Psoas muscle (tissue), 8 donors: Measurements from ENCODE around the gene MPP3. TPM values are rescaled to one million over a fixed set of nuclear protein-coding genes. Genes with fewer than 3 reads are reported as not detected.

Source experiments
- ATAC-seq, 4 donors: fragments of 200-7000 bp; cut with Tn5 transposase; one replicate each; pipeline ENCODE4 v1.9.1; 2020; ENCODE audit warnings: moderate library complexity in 3 of 4, mild to moderate bottlenecking in 2 of 4
- DNase-seq, 2 donors: peaks; one replicate each; pipeline ENCODE4 v3.0.0-alpha.2; 2020
- H3K27ac ChIP-seq: fragments of 200-600 bp; one replicate; pipeline ENCODE4 v1.8.0; 2022
- H3K27me3 ChIP-seq, 3 donors: fragments of 200-600 bp in 1 of 3; one replicate each; pipeline versions ENCODE4 v1.6.1 to v1.8.0; 2013 to 2022; ENCODE audit warnings: low read length in 2 of 3, mild to moderate bottlenecking in 2 of 3, moderate library complexity in 1 of 3; ENCODE audit not compliant: insufficient read depth in 3 of 3
- H3K36me3 ChIP-seq, 2 donors: fragments of 200-600 bp in 1 of 2; one replicate each; pipeline versions ENCODE4 v1.6.1 to v1.8.0; 2013 to 2022; ENCODE audit warnings: low read depth in 1 of 2, mild to moderate bottlenecking in 1 of 2, moderate library complexity in 1 of 2; ENCODE audit not compliant: insufficient read depth in 1 of 2
- H3K4me1 ChIP-seq: fragments of 200-600 bp; one replicate; pipeline ENCODE4 v1.8.0; 2022
- H3K4me3 ChIP-seq: fragments of 200-600 bp; one replicate; pipeline ENCODE4 v1.8.0; 2022; ENCODE audit warnings: mild to moderate bottlenecking
- H3K9me3 ChIP-seq: fragments of 200-600 bp; one replicate; pipeline ENCODE4 v1.8.0; 2022
- CTCF ChIP-seq: fragments of 200-600 bp; IDR thresholded peaks from one replicate; pipeline ENCODE4 v1.8.0; 2022; ENCODE audit warnings: antibody characterized with exemption
- WGBS, 3 donors: extraction: QIAGEN DNeasy Blood & Tissue Kit; methylation state at CpG; one replicate each; pipeline versions ENCODE4 v1.1.6 to v1.1.7; 2013; 5-methylcytosine and 5-hydroxymethylcytosine counted together
- intact Hi-C, 2 donors: fragments of 100-400 bp; cut with DNase I; formaldehyde crosslinking; loops; one replicate each; pipeline versions ENCODE4 v1.11.0 to v1.14.2; 2022
- polyA plus RNA-seq, 3 donors: library from polyadenylated mRNA; stranded (reverse); fragments of 200-250 nt; gene quantifications; one replicate each; pipeline ENCODE4 v1.2.3, GENCODE V29; 2013
- total RNA-seq, 4 donors: library from RNA; stranded (reverse); fragmentation: NEBNext Ultra II Directional in 2 of 4; extraction: Animal tissue kit (Norgen Biotek cat#: 25700) in 2 of 4; gene quantifications; one replicate each; pipeline versions ENCODE4 v1.2.1 to v1.2.4, GENCODE V29; 2021 to 2023
- donor health status: healthy with polysubstance abuse.
- donor health status: DM: no; HTN: no; CAD: no; lungs with moderate emphysema.
- donor health status: Bipolar disorder and iron deficiency.
- donor health status: healthy.
- donor health status: DM: yes; HTN: yes; CAD: no.
- donor health status: DM: no; HTN: no; CAD: no.
- donor health status: DM: no; HTN: no; CAD: no.
- donor health status: DM: yes; HTN: yes; CAD: no.

The MPP3 gene
- total and polyA plus RNA-seq, 7 donors = 1.0 to 2.0 (median 1.5) TPM

DNA sequence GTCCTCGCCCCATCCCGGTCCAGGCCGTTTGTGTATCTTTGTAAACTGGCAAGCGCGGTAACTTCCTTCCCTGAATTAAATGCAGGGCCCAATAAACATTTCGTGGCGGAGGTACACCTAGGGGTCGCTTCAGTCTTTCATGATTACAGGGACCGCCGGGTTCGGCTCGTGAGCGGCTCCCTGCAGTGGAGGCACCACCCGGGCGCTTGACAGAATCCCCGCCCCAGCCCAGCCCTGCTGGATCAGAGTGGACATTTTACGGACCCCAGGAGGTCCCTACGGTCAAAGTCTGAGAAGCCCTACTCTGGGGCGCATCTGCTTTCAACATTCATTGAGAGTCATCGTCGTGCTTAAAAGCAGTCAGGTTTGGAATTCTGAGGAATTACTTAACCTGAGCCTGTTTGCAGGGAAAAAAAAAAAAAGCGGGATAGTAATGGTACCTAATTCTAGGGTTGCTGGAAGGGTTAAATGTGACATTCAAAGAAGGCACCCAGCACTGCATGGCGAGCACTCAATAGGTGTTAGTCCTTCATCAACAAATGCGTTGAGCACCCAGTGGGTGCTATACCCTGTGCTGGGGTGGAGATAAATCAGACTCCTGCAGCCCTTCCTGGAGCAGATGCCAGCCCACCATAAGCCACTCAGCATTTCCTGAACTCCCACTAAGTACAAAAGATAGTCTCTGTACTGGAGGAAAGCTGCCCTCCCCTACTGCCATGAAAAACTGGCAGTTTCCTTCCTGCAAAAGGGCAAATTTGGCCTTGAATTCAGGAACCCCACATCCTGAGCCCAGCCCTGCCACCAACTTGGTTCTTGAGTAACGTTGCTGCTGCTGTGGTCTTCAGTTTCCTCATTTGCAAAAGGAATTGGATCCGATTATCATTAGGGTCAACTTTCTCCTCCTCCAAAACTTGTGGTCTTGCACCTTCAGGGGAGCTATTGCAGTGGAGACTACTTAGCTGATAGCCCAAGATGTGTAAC lies 53.5 kb downstream of the MPP3 start:
- no peak for DNase-seq

GRCh38 chr17:43778337-43779144 lies 54.4 kb downstream of the MPP3 start, which contains the start of gene DUSP3:
Gene DUSP3, minus strand, starts transcription at chr17:43778977. Its CDS starts 53 bp downstream, at chr17:43778924.
- WGBS, 3 donors = 0 to 1% (median 1%) methylated on average over 68 to 100 of the region's 100 CpGs
- Histone ChIP-seq H3K4me1 (peaks cover 44% of the 10 kb centered on the region), H3K27ac (peak within 1 kb of the TSS; percentile 100), H3K9me3 (no peaks in the 10 kb centered on the region), H3K27me3 (no peaks in the 10 kb centered on the region), H3K4me3 (peak within 1 kb of the TSS; percentile 98), H3K36me3 (peaks cover 0 to 12% of the 10 kb centered on the region in 2 donors)
- no peak for TF ChIP-seq CTCF
- peak; percentile 85 to 88 (median 86) for ATAC-seq
- DNase-seq = peak; percentile 96 to 98
- intact Hi-C loops = no loop called here

More for the DNA sequence above, 53.5 kb downstream of the MPP3 start:
- intact Hi-C loops = loop anchor here (5.0 kb wide), 2 partner anchors 53 to 68 kb away; partner anchors contain the start of genes CD300LG (in 1 of the 2) and MPP3 (in 1 of the 2)
- 8 to 9% (median 9%) methylated on average over 26 of the region's 26 CpGs for WGBS, 3 donors
- Histone ChIP-seq H3K9me3 (no peaks in the 10 kb centered on the region), H3K27ac (peak overlapping the region; percentile 100), H3K4me3 (peak overlapping the region; percentile 98), H3K27me3 (no peaks in the 10 kb centered on the region), H3K36me3 (peaks cover 0 to 3% of the 10 kb centered on the region in 2 donors), H3K4me1 (peaks cover 36% of the 10 kb centered on the region)
- no peak for TF ChIP-seq CTCF
- no peak for ATAC-seq

- DNase-seq = no peak
- Histone ChIP-seq H3K27ac (peak overlapping the region; percentile 100), H3K9me3 (no peaks in the 10 kb centered on the region), H3K27me3 (no peaks in the 10 kb centered on the region), H3K4me3 (peak overlapping the region; percentile 24), H3K36me3 (peaks cover 2 to 47% of the 10 kb centered on the region in 2 donors), H3K4me1 (peaks cover 66% of the 10 kb centered on the region)
- ATAC-seq = peak; percentile 43 to 53 (median 50)
- intact Hi-C loops = no loop called here
- no peak for TF ChIP-seq CTCF
- 43 to 71% (median 47%) methylated on average over 16 of the region's 16 CpGs for WGBS, 3 donors
These were observed 58.4 kb downstream of the MPP3 start for GRCh38 chr17:43774304-43775250.
